ENCODE measurements around the gene SORCS2.
A peak's percentile ranks its signal among the peaks of the same experiment; 100 is the strongest.
"Not testable (repeated sequence)": the region's sequence is repeated elsewhere in the genome, so short reads cannot be mapped to it uniquely, and the experiment has no call there.

Gene SORCS2

DNA sequence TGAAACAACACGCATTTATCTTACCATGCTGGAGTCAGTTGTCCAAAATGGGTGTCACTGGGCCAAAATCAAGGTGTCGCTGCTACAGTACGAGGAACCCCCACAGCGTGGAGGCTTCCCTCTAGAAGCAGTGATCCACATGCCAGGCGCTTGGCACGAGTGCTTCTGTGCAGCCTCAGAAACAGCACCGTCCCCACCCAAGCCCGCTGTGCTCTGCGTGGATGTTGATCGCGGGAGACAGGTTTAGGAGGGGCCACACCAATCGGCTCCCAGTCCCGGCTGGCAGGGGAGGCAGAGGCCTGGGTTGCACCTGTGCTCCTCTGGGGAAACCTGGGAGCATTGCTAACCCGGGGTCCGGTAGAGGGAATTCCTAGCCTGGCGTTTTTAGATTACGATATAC lies 407.9 kb downstream of the SORCS2 start:
- DNase-seq (ENCODE audit: low read depth in 2 of 2) = no peak
- no peak overlapping the region for H3K4me3 ChIP-seq (replicated peaks in 1 of 2; ENCODE audit: low read depth in 2 of 2, low read length in 2 of 2)
- TF ChIP-seq, protein P1, sequence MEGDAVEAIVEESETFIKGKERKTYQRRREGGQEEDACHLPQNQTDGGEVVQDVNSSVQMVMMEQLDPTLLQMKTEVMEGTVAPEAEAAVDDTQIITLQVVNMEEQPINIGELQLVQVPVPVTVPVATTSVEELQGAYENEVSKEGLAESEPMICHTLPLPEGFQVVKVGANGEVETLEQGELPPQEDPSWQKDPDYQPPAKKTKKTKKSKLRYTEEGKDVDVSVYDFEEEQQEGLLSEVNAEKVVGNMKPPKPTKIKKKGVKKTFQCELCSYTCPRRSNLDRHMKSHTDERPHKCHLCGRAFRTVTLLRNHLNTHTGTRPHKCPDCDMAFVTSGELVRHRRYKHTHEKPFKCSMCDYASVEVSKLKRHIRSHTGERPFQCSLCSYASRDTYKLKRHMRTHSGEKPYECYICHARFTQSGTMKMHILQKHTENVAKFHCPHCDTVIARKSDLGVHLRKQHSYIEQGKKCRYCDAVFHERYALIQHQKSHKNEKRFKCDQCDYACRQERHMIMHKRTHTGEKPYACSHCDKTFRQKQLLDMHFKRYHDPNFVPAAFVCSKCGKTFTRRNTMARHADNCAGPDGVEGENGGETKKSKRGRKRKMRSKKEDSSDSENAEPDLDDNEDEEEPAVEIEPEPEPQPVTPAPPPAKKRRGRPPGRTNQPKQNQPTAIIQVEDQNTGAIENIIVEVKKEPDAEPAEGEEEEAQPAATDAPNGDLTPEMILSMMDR (IDR thresholded peaks at IDR 0.05; ENCODE audit: low read depth, low read length) = no peak

GRCh38 chr4:7602166-7602565 lies 409.8 kb downstream of the SORCS2 start:
- DNase-seq (ENCODE audit: low read depth in 2 of 2); H3K4me3 ChIP-seq (replicated peaks in 1 of 2; ENCODE audit: low read depth in 2 of 2, low read length in 2 of 2): not testable (repeated sequence)

GRCh38 chr4:7607156-7607910 lies 415.0 kb downstream of the SORCS2 start:
- TF ChIP-seq, protein P1 (IDR thresholded peaks at IDR 0.05; ENCODE audit: low read depth, low read length) = no peak
- no peak overlapping the region for H3K4me3 ChIP-seq (replicated peaks in 1 of 2; ENCODE audit: low read depth in 2 of 2, low read length in 2 of 2)
- DNase-seq (ENCODE audit: low read depth in 2 of 2) = peak in 1 of 2 donors; percentile 21

- TF ChIP-seq, protein P1 (IDR thresholded peaks at IDR 0.05; ENCODE audit: low read depth, low read length) = no peak
- DNase-seq (ENCODE audit: low read depth in 2 of 2) = no peak
- H3K4me3 ChIP-seq (replicated peaks in 1 of 2; ENCODE audit: low read depth in 2 of 2, low read length in 2 of 2) = no peak overlapping the region
Measured at GRCh38 chr4:7608046-7608445, 415.7 kb downstream of the SORCS2 start.

GRCh38 chr4:7609316-7609715 lies 417.0 kb downstream of the SORCS2 start:
- TF ChIP-seq, protein P1 (IDR thresholded peaks at IDR 0.05; ENCODE audit: low read depth, low read length) = no peak
- no peak for DNase-seq (ENCODE audit: low read depth in 2 of 2)

DNA sequence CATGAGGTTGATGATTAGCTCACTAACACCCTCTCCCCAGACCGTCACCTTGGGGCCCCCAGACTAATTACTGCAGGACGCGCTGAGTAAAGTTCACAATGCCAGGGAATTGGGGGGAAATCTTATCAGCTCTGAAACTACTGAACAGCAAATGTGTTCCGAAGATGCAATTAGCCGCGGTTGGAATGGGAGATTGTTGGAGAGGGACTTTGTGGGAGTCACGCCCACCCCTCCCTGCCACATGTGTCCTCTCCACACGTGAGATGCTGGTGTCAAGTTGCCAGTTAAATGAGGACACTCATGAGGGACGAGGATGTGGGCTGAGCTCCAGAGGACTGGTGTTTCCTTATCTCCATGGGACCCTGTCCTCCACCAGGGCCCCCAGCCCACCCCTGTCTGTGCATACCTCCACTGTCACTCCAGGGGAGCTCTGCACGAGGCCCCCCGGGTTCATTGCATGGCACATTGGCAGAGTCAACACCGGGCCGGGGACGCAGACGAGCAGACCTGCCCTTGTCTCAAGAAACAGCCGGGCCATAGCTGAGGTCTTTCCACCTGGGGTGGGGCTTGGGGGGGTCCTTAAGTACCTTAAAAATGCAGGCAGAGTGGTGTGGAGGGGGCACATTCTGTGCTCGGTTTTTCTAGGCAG lies 417.8 kb downstream of the SORCS2 start:
- H3K4me3 ChIP-seq (replicated peaks in 1 of 2; ENCODE audit: low read depth in 2 of 2, low read length in 2 of 2) = no peak overlapping the region
- no peak for DNase-seq (ENCODE audit: low read depth in 2 of 2)
- TF ChIP-seq, protein P1 (IDR thresholded peaks at IDR 0.05; ENCODE audit: low read depth, low read length) = no peak

More at GRCh38 chr4:7609316-7609715, 417.0 kb downstream of the SORCS2 start:
- H3K4me3 ChIP-seq (replicated peaks in 1 of 2; ENCODE audit: low read depth in 2 of 2, low read length in 2 of 2) = no peak overlapping the region

- DNase-seq (ENCODE audit: low read depth in 2 of 2) = no peak
- TF ChIP-seq, protein P1 (IDR thresholded peaks at IDR 0.05; ENCODE audit: low read depth, low read length) = no peak
- H3K4me3 ChIP-seq (replicated peaks in 1 of 2; ENCODE audit: low read depth in 2 of 2, low read length in 2 of 2) = no peak overlapping the region
Measured at GRCh38 chr4:7610841-7611240, 418.5 kb downstream of the SORCS2 start.
